WTC11 (cell line): Measurements from ENCODE around the gene CFAP251. TPM values are rescaled to one million over a fixed set of nuclear protein-coding genes. Genes with fewer than 3 reads are reported as not detected.

Source experiments
- ATAC-seq: fragments of 200-7000 bp; cut with Tn5 transposase; 2 replicates; pipeline ENCODE4 v1.10.0; 2021; ENCODE audit warnings: mild to moderate bottlenecking, moderate library complexity
- CTCF ChIA-PET: fragments of 300-600 bp; sonication (Branson Sonifier 250); formaldehyde crosslinking; loops from one replicate; lab custom pipeline; 2021; ENCODE audit warnings: antibody characterized with exemption; lab: Charles Lee
- POLR2A ChIA-PET: fragments of 350-600 bp; sonication (Branson Sonifier 250); formaldehyde crosslinking; loops from one replicate; lab custom pipeline; 2021; ENCODE audit warnings: antibody characterized with exemption; lab: Charles Lee
- DNase-seq: peaks from one replicate; pipeline ENCODE4 v3.0.0; 2021; ENCODE audit warnings: low spot score
- H3K27ac Mint-ChIP-seq: 2 replicates; pipeline ENCODE4 v1.8.0; 2021; ENCODE audit warnings: mixed read lengths
- H3K27me3 Mint-ChIP-seq: 2 replicates; pipeline ENCODE4 v1.8.0; 2021; ENCODE audit warnings: low read depth, mild to moderate bottlenecking, moderate library complexity, mixed read lengths
- H3K36me3 Mint-ChIP-seq: 2 replicates; pipeline ENCODE4 v1.8.0; 2021; ENCODE audit warnings: mixed read lengths
- H3K4me1 Mint-ChIP-seq: 2 replicates; pipeline ENCODE4 v1.8.0; 2022; ENCODE audit warnings: mixed read lengths
- H3K4me3 Mint-ChIP-seq: 2 replicates; pipeline ENCODE4 v1.8.0; 2021; ENCODE audit warnings: mild to moderate bottlenecking, moderate library complexity, mixed read lengths
- H3K9me3 Mint-ChIP-seq: 2 replicates; pipeline ENCODE4 v1.8.0; 2021; ENCODE audit warnings: mixed read lengths
- ATF1 ChIP-seq: sonication (generic); formaldehyde crosslinking; IDR thresholded peaks from 2 replicates; pipeline ENCODE4 v1.8.1; 2023; ENCODE audit warnings: mild to moderate bottlenecking, moderate library complexity, missing genetic modification reagents
- CREM ChIP-seq: sonication (generic); formaldehyde crosslinking; IDR thresholded peaks from 2 replicates; pipeline ENCODE4 v1.8.1; 2022; ENCODE audit warnings: mild to moderate bottlenecking, missing genetic modification reagents, moderate library complexity
- ELF4 ChIP-seq: sonication (generic); formaldehyde crosslinking; IDR thresholded peaks from 2 replicates; pipeline ENCODE4 v1.8.1; 2022; ENCODE audit warnings: low read depth, mild to moderate bottlenecking, moderate library complexity, missing genetic modification reagents
- FOXJ3 ChIP-seq: sonication (generic); formaldehyde crosslinking; IDR thresholded peaks from 2 replicates; pipeline ENCODE4 v1.9.0; 2021; ENCODE audit warnings: missing genetic modification reagents, mild to moderate bottlenecking, borderline replicate concordance
- FOXP1 ChIP-seq: sonication (generic); formaldehyde crosslinking; IDR thresholded peaks from 2 replicates; pipeline ENCODE4 v1.8.0; 2022; ENCODE audit warnings: missing genetic modification reagents, mild to moderate bottlenecking, moderate library complexity, borderline replicate concordance
- IRF2 ChIP-seq: sonication (generic); formaldehyde crosslinking; IDR thresholded peaks from 2 replicates; pipeline ENCODE4 v1.8.0; 2022; ENCODE audit warnings: low read depth, missing genetic modification reagents, borderline replicate concordance
- KAT7 ChIP-seq: sonication (generic); formaldehyde crosslinking; IDR thresholded peaks from 2 replicates; pipeline ENCODE4 v1.8.1; 2023; ENCODE audit warnings: missing genetic modification reagents, mild to moderate bottlenecking, borderline replicate concordance
- MXD4 ChIP-seq: fragments of 250-450 bp; sonication (Bioruptor Pico); IDR thresholded peaks from 2 replicates; pipeline ENCODE4 v1.8.0; 2021; ENCODE audit warnings: mild to moderate bottlenecking, moderate library complexity, borderline replicate concordance
- MYBL2 ChIP-seq: sonication (generic); formaldehyde crosslinking; IDR thresholded peaks from 2 replicates; pipeline ENCODE4 v1.8.1; 2023; ENCODE audit warnings: mild to moderate bottlenecking, moderate library complexity, missing genetic modification reagents
- NFYB ChIP-seq: sonication (generic); formaldehyde crosslinking; conservative IDR thresholded peaks from 2 replicates; pipeline ENCODE4 v1.8.0; 2022; ENCODE audit warnings: low read depth, missing genetic modification reagents
- SOX15 ChIP-seq: fragments of 250-450 bp; sonication (Bioruptor Pico); IDR thresholded peaks from 2 replicates; pipeline ENCODE4 v1.9.0; 2021; ENCODE audit warnings: mild to moderate bottlenecking
- TEAD1 ChIP-seq: sonication (generic); formaldehyde crosslinking; IDR thresholded peaks from 2 replicates; pipeline ENCODE4 v1.8.0; 2022; ENCODE audit warnings: mild to moderate bottlenecking, missing genetic modification reagents
- TEAD4 ChIP-seq: sonication (generic); formaldehyde crosslinking; IDR thresholded peaks from 2 replicates; pipeline ENCODE4 v1.8.0; 2022; ENCODE audit warnings: mild to moderate bottlenecking, missing genetic modification reagents
- ZNF317 ChIP-seq: sonication (generic); formaldehyde crosslinking; IDR thresholded peaks from 2 replicates; pipeline ENCODE4 v1.8.1; 2023; ENCODE audit warnings: low read depth, mild to moderate bottlenecking, moderate library complexity, missing genetic modification reagents, borderline replicate concordance
- total RNA-seq: library from RNA; stranded (reverse); gene quantifications from 3 replicates; pipeline ENCODE4 v1.2.3, GENCODE V29; 2021
- TF ChIP-seq, protein P1 (sequence below): sonication (generic); formaldehyde crosslinking; IDR thresholded peaks from 2 replicates; pipeline ENCODE4 v1.8.1; 2022; ENCODE audit warnings: missing genetic modification reagents, borderline replicate concordance
- TF ChIP-seq, protein P2 (sequence below): fragments of 250-450 bp; sonication (Bioruptor Pico); IDR thresholded peaks from 2 replicates; pipeline ENCODE4 v1.9.0; 2021; ENCODE audit warnings: mild to moderate bottlenecking, borderline replicate concordance
- TF ChIP-seq, protein P3 (sequence below): sonication (generic); formaldehyde crosslinking; IDR thresholded peaks from 2 replicates; pipeline ENCODE4 v1.8.1; 2022; ENCODE audit warnings: low read depth, missing genetic modification reagents, borderline replicate concordance
- TF ChIP-seq, protein P4 (sequence below): fragments of 250-450 bp; sonication (Bioruptor Pico); conservative IDR thresholded peaks from 2 replicates; pipeline ENCODE4 v1.9.0; 2021; ENCODE audit warnings: mild to moderate bottlenecking

The CFAP251 gene
- total RNA-seq, 1 experiment from 2014 or later: 3.1 TPM

DNA sequence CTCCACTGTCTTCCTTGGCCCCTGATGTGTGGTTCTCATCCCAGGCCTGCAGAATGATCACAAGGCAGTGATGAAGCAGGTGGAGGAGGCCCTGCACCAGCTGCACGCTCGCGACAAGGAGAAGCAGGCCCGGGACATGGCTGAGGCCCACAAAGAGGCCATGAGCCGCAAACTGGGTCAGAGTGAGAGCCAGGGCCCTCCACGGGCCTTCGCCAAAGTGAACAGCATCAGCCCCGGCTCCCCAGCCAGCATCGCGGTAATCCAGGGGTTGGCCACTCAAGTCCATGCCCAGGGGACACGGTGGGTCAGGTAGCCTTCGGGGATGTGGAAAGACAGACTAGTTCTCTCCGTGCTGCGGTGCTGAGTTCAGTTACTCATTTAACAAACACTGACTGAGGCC, 18.8 kb upstream of the CFAP251 start:
- CTCF ChIA-PET: no interaction called here

DNA sequence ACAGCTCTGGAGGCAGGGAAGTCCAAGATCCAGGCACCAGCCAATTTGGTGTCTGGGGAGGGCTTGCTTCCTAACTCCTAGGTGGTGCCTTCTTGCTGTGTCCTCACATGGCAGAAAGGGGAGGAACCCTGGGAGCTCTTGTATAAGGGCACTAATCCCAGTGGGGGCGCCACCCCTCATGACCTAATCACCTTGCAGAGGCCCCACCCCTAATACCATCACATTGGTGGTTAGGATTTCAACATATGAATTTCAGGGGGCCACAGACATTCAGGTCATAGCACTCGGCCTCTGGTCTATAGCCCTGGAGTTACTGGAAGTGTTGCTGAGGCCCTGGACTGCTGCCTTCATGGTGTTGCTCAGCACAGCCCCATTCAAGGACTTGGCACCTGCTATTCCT, 15.2 kb upstream of the CFAP251 start:
- no peaks in the 10 kb centered on the region for H3K27me3 Mint-ChIP-seq
- no peaks in the 10 kb centered on the region for H3K9me3 Mint-ChIP-seq
- ATAC-seq (peak; percentile 43), DNase-seq (no peak)
- no peak for TF ChIP-seq NFYB (CRISPR knock-in tag)
- no peak for TF ChIP-seq TEAD4 (CRISPR knock-in tag)
- TF ChIP-seq CREM: no peak
- TF ChIP-seq IRF2: no peak
- TF ChIP-seq TEAD1 (CRISPR knock-in tag): no peak
- no peak for TF ChIP-seq ZNF317 (CRISPR knock-in tag)
- no peak for TF ChIP-seq FOXJ3 (CRISPR knock-in tag)
- TF ChIP-seq ATF1 (CRISPR knock-in tag): no peak
- TF ChIP-seq, protein P1, sequence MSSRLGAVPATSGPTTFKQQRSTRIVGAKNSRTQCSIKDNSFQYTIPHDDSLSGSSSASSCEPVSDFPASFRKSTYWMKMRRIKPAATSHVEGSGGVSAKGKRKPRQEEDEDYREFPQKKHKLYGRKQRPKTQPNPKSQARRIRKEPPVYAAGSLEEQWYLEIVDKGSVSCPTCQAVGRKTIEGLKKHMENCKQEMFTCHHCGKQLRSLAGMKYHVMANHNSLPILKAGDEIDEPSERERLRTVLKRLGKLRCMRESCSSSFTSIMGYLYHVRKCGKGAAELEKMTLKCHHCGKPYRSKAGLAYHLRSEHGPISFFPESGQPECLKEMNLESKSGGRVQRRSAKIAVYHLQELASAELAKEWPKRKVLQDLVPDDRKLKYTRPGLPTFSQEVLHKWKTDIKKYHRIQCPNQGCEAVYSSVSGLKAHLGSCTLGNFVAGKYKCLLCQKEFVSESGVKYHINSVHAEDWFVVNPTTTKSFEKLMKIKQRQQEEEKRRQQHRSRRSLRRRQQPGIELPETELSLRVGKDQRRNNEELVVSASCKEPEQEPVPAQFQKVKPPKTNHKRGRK (CRISPR knock-in tag): no peak
- TF ChIP-seq, protein P2, sequence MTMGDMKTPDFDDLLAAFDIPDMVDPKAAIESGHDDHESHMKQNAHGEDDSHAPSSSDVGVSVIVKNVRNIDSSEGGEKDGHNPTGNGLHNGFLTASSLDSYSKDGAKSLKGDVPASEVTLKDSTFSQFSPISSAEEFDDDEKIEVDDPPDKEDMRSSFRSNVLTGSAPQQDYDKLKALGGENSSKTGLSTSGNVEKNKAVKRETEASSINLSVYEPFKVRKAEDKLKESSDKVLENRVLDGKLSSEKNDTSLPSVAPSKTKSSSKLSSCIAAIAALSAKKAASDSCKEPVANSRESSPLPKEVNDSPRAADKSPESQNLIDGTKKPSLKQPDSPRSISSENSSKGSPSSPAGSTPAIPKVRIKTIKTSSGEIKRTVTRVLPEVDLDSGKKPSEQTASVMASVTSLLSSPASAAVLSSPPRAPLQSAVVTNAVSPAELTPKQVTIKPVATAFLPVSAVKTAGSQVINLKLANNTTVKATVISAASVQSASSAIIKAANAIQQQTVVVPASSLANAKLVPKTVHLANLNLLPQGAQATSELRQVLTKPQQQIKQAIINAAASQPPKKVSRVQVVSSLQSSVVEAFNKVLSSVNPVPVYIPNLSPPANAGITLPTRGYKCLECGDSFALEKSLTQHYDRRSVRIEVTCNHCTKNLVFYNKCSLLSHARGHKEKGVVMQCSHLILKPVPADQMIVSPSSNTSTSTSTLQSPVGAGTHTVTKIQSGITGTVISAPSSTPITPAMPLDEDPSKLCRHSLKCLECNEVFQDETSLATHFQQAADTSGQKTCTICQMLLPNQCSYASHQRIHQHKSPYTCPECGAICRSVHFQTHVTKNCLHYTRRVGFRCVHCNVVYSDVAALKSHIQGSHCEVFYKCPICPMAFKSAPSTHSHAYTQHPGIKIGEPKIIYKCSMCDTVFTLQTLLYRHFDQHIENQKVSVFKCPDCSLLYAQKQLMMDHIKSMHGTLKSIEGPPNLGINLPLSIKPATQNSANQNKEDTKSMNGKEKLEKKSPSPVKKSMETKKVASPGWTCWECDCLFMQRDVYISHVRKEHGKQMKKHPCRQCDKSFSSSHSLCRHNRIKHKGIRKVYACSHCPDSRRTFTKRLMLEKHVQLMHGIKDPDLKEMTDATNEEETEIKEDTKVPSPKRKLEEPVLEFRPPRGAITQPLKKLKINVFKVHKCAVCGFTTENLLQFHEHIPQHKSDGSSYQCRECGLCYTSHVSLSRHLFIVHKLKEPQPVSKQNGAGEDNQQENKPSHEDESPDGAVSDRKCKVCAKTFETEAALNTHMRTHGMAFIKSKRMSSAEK (CRISPR knock-in tag): no peak
- ChIA-PET POLR2A (no interaction called here), CTCF (interaction anchor here (1.0 kb wide), 1 partner anchor 15 kb away, joined by 3 read pairs; the partner anchor contains the start of gene CFAP251)
- no peak overlapping the region for H3K4me3 Mint-ChIP-seq
- peaks cover 42% of the 10 kb centered on the region for H3K36me3 Mint-ChIP-seq
- no peak overlapping the region for H3K27ac Mint-ChIP-seq
- H3K4me1 Mint-ChIP-seq: no peaks in the 10 kb centered on the region

More for the DNA sequence above, 18.8 kb upstream of the CFAP251 start:
- H3K9me3 Mint-ChIP-seq: no peaks in the 10 kb centered on the region
- POLR2A ChIA-PET: no interaction called here
- no peak overlapping the region for H3K4me3 Mint-ChIP-seq
- DNase-seq (no peak), ATAC-seq (no peak)
- no peak overlapping the region for H3K27ac Mint-ChIP-seq
- peaks cover 44% of the 10 kb centered on the region for H3K36me3 Mint-ChIP-seq
- H3K4me1 Mint-ChIP-seq: peaks cover under 1% of the 10 kb centered on the region; the same call in 1 of the 2 replicates
- TF ChIP-seq CREM: no peak
- no peak for TF ChIP-seq FOXP1 (CRISPR knock-in tag)
- TF ChIP-seq KAT7 (CRISPR knock-in tag): no peak
- no peak for TF ChIP-seq ELF4 (CRISPR knock-in tag)
- TF ChIP-seq, protein P3, sequence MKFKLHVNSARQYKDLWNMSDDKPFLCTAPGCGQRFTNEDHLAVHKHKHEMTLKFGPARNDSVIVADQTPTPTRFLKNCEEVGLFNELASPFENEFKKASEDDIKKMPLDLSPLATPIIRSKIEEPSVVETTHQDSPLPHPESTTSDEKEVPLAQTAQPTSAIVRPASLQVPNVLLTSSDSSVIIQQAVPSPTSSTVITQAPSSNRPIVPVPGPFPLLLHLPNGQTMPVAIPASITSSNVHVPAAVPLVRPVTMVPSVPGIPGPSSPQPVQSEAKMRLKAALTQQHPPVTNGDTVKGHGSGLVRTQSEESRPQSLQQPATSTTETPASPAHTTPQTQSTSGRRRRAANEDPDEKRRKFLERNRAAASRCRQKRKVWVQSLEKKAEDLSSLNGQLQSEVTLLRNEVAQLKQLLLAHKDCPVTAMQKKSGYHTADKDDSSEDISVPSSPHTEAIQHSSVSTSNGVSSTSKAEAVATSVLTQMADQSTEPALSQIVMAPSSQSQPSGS (CRISPR knock-in tag): no peak
- no peak for TF ChIP-seq MYBL2 (CRISPR knock-in tag)
- TF ChIP-seq, protein P4, sequence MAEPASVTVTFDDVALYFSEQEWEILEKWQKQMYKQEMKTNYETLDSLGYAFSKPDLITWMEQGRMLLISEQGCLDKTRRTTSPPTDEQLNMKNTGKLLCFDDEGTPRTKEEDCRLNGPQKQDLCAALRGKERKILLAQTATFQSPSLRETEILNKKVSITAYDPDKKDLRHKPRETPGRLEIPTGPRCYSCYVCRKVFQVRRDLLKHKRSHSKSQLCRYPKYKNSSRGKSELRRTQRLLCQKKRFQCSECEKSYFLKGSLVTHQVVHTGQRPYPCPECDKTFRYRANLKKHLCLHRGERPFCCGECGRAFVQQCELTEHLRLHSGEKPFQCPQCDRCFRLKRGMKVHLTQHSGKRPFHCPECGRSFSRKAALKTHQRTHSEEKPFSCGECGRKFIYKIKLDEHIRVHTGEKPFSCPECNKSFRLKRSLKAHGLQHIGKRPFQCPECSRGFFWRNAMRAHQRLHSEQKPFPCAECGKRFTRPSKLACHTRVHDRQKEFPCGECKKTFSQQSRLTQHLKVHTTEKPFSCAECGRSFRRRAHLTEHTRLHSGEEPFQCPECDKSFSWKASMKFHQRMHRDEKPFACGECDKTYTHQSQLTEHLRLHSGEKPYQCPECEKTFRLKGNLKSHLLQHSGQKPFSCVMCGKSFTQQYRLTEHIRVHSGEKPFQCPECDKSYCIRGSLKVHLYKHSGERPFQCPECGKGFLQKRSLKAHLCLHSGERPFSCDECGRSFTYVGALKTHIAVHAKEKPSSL (CRISPR knock-in tag): no peak
- no peak for TF ChIP-seq MXD4 (CRISPR knock-in tag)
- no peak for TF ChIP-seq SOX15
- H3K27me3 Mint-ChIP-seq: no peaks in the 10 kb centered on the region
